K562 (cell line): ENCODE measurements around the gene HFE. TPM values are rescaled to one million over a fixed set of nuclear protein-coding genes. Genes with fewer than 3 reads are reported as not detected.

Source experiments
- BRD9 ChIP-seq: fragments of 450-650 bp; IDR thresholded peaks from 2 replicates; pipeline ENCODE4 v1.6.1; 2018; ENCODE audit warnings: low read depth; ENCODE audit not compliant: partially characterized antibody
- CREM ChIP-seq: IDR thresholded peaks from 2 replicates; pipeline ENCODE4 v1.6.1; 2014; ENCODE audit warnings: antibody characterized with exemption, low read depth
- HDAC6 ChIP-seq: IDR thresholded peaks from 2 replicates; pipeline ENCODE4 v1.6.1; 2012; ENCODE audit warnings: low read depth, mild to moderate bottlenecking, control low read depth, inconsistent platforms, low read length, moderate library complexity
- MEIS2 ChIP-seq: fragments of 450-650 bp; IDR thresholded peaks from 2 replicates; pipeline ENCODE4 v1.6.1; 2014; ENCODE audit warnings: mild to moderate bottlenecking; ENCODE audit not compliant: partially characterized antibody
- MTA1 ChIP-seq: fragments of 450-650 bp; IDR thresholded peaks from 2 replicates; pipeline ENCODE4 v1.6.1; 2017; ENCODE audit warnings: borderline replicate concordance
- POLR2G ChIP-seq: fragments of 200-400 bp; formaldehyde crosslinking; IDR thresholded peaks from 2 replicates; pipeline ENCODE4 v1.6.1; 2017; ENCODE audit warnings: low read depth, mild to moderate bottlenecking, antibody characterized with exemption, low read length, moderate library complexity
- PPARD ChIP-seq: fragments of 250-450 bp; sonication (Bioruptor Pico); IDR thresholded peaks from 2 replicates; pipeline ENCODE4 v1.8.0; 2022; ENCODE audit warnings: inconsistent platforms, mild to moderate bottlenecking, moderate library complexity
- SIN3A ChIP-seq, 2 experiments: fragments of 150-350 bp in 1 of 2; IDR thresholded peaks; 2 replicates each; pipeline ENCODE4 v1.6.1; 2011 to 2016; ENCODE audit warnings: borderline replicate concordance in 2 of 2, low read depth in 2 of 2, low read length in 2 of 2, mild to moderate bottlenecking in 2 of 2, moderate library complexity in 2 of 2; ENCODE audit not compliant: control insufficient read depth in 1 of 2
- TARDBP ChIP-seq: fragments of 450-650 bp; IDR thresholded peaks from 2 replicates; pipeline ENCODE4 v1.6.1; 2016
- ZNF24 ChIP-seq: fragments of 450-650 bp; IDR thresholded peaks from 2 replicates; pipeline ENCODE4 v1.6.1; 2016
- ZNF263 ChIP-seq: sonication (generic); formaldehyde crosslinking; IDR thresholded peaks from 2 replicates; pipeline ENCODE4 v1.8.0; 2022; ENCODE audit warnings: mild to moderate bottlenecking, missing genetic modification reagents, borderline replicate concordance
- ZNF644 ChIP-seq: fragments of 200-800 bp; sonication (Bioruptor generic); IDR thresholded peaks from 2 replicates; pipeline ENCODE4 v1.6.1; 2016; ENCODE audit warnings: low read depth, missing genetic modification characterization, missing compliant biosample characterization
- polyA plus RNA-seq, 8 experiments: library from polyadenylated mRNA; depleted of rRNA in 4 of 8; stranded (reverse) in 5 of 8; unstranded in 3 of 8; fragments of >200 nt; fragmentation: Nextera tagmentation in 2 of 8; fragmentation: Illumina TruSeq in 1 of 8; extraction: Ambion mirVana in 2 of 8; extraction: Trizol in 1 of 8; gene quantifications; 2 replicates each; pipeline versions ENCODE4 v1.2.1 to v1.2.3, GENCODE V29; 2011 to 2014; ENCODE audit warnings: inconsistent platforms in 1 of 8, missing spikeins in 1 of 8
- total RNA-seq, 7 experiments: library from RNA; depleted of rRNA in 6 of 7; stranded (reverse); fragments of >200 nt in 6 of 7; fragmentation: Illumina TruSeq in 2 of 7; extraction: Trizol in 2 of 7; gene quantifications; 2 replicates each; pipeline versions ENCODE4 v1.2.1 to v1.2.3, GENCODE V29; 2011 to 2021; ENCODE audit warnings: low replicate concordance in 1 of 7
- TF ChIP-seq, protein P1 (sequence below): fragments of 250-450 bp; sonication (Bioruptor Pico); IDR thresholded peaks from 2 replicates; pipeline ENCODE4 v1.6.1; 2021; ENCODE audit warnings: mild to moderate bottlenecking
- TF ChIP-seq, protein P2 (sequence below): fragments of 250-450 bp; sonication (Bioruptor Pico); IDR thresholded peaks from 2 replicates; pipeline ENCODE4 v1.4.0; 2020; ENCODE audit warnings: borderline replicate concordance
- TF ChIP-seq, protein P3 (sequence below): fragments of 450-650 bp; formaldehyde crosslinking; IDR thresholded peaks from 2 replicates; pipeline ENCODE4 v1.4.0; 2022; ENCODE audit warnings: missing genetic modification characterization
- TF ChIP-seq, protein P4 (sequence below): fragments of 450-650 bp; IDR thresholded peaks from 2 replicates; pipeline ENCODE4 v1.6.1; 2017; ENCODE audit warnings: antibody characterized with exemption
- TF ChIP-seq, protein P5 (sequence below), 2 experiments: fragments of 250-450 bp in 1 of 2; fragments of 450-650 bp in 1 of 2; sonication (Bioruptor Pico) in 1 of 2; IDR thresholded peaks; 2 replicates each; pipeline versions ENCODE4 v1.6.1 to v1.8.0; 2016 to 2021; ENCODE audit warnings: mild to moderate bottlenecking in 2 of 2, moderate library complexity in 2 of 2, missing compliant biosample characterization in 1 of 2, missing genetic modification characterization in 1 of 2
- TF ChIP-seq, protein P6 (sequence below): fragments of 450-650 bp; formaldehyde crosslinking; IDR thresholded peaks from 2 replicates; pipeline ENCODE4 v1.4.0; 2022; ENCODE audit warnings: mild to moderate bottlenecking, moderate library complexity

HFE gene
- total and polyA plus RNA-seq, 9 of the 15 experiments (the other 6 are each of a cell fraction or from before 2014, with no cell fraction given), result 0.14 to 1.2 (median 0.76) TPM

DNA sequence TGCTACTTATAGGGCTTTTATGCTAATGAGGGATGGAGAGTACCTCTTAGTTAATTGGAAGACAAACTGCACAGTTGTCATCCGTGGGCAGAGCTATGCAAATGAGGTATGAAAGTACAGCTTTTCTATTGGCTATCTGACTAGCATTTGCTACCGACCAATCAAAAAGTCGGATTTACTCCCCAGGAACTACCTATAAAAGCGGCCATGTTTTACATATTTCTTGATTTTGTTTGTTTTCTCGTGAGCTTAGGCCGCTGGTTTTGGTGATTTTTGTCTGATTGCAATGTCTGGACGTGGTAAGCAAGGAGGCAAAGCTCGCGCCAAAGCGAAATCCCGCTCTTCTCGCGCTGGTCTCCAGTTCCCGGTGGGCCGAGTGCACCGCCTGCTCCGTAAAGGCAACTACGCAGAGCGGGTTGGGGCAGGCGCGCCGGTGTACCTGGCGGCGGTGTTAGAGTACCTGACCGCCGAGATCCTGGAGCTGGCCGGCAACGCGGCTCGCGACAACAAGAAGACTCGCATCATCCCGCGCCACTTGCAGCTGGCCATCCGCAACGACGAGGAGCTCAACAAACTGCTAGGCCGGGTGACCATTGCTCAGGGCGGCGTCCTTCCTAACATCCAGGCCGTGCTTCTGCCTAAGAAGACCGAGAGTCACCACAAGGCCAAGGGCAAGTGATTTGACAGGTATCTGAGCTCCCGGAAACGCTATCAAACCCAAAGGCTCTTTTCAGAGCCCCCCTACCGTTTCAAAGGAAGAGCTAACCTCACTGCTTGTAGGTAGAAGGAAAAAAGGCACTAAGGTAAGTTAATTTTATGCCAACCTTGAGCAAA, 36.9 kb downstream of the HFE start (continued):
- TF ChIP-seq ZNF263 (CRISPR knock-in tag) (peak; percentile 39; the same call in 1 of the 2 replicates), CREM (peak; percentile 46; the same call in 1 of the 2 replicates), POLR2G (peak; percentile 93), ZNF644 (no peak), PPARD (no peak), HDAC6 (no peak), SIN3A (IDR thresholded peaks at IDR 0.05; ENCODE audit: borderline replicate concordance in 2 of 2, control insufficient read depth in 1 of 2, low read depth in 2 of 2, low read length in 2 of 2) (peak; percentile 84 to 86), TARDBP (no peak), ZNF24 (no peak), MEIS2 (no peak), MTA1 (peak; percentile 54; the same call in 1 of the 2 replicates), BRD9 (no peak)
- TF ChIP-seq, protein P1, sequence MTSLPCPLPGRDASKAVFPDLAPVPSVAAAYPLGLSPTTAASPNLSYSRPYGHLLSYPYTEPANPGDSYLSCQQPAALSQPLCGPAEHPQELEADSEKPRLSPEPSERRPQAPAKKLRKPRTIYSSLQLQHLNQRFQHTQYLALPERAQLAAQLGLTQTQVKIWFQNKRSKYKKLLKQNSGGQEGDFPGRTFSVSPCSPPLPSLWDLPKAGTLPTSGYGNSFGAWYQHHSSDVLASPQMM, result no peak
- TF ChIP-seq, protein P2, sequence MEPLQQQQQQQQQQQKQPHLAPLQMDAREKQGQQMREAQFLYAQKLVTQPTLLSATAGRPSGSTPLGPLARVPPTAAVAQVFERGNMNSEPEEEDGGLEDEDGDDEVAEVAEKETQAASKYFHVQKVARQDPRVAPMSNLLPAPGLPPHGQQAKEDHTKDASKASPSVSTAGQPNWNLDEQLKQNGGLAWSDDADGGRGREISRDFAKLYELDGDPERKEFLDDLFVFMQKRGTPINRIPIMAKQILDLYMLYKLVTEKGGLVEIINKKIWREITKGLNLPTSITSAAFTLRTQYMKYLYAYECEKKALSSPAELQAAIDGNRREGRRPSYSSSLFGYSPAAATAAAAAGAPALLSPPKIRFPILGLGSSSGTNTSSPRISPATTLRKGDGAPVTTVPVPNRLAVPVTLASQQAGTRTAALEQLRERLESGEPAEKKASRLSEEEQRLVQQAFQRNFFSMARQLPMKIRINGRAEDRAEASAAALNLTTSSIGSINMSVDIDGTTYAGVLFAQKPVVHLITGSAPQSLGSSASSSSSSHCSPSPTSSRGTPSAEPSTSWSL (CRISPR knock-in tag), result 0 out of 2 replicates have a peak, but pooled peaks have one; percentile 34
- TF ChIP-seq, protein P3, sequence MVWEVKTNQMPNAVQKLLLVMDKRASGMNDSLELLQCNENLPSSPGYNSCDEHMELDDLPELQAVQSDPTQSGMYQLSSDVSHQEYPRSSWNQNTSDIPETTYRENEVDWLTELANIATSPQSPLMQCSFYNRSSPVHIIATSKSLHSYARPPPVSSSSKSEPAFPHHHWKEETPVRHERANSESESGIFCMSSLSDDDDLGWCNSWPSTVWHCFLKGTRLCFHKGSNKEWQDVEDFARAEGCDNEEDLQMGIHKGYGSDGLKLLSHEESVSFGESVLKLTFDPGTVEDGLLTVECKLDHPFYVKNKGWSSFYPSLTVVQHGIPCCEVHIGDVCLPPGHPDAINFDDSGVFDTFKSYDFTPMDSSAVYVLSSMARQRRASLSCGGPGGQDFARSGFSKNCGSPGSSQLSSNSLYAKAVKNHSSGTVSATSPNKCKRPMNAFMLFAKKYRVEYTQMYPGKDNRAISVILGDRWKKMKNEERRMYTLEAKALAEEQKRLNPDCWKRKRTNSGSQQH (CRISPR knock-in tag), result peak; percentile 71
- TF ChIP-seq, protein P4, sequence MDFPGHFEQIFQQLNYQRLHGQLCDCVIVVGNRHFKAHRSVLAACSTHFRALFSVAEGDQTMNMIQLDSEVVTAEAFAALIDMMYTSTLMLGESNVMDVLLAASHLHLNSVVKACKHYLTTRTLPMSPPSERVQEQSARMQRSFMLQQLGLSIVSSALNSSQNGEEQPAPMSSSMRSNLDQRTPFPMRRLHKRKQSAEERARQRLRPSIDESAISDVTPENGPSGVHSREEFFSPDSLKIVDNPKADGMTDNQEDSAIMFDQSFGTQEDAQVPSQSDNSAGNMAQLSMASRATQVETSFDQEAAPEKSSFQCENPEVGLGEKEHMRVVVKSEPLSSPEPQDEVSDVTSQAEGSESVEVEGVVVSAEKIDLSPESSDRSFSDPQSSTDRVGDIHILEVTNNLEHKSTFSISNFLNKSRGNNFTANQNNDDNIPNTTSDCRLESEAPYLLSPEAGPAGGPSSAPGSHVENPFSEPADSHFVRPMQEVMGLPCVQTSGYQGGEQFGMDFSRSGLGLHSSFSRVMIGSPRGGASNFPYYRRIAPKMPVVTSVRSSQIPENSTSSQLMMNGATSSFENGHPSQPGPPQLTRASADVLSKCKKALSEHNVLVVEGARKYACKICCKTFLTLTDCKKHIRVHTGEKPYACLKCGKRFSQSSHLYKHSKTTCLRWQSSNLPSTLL, result peak; percentile 81; the same call in 1 of the 2 replicates
- TF ChIP-seq, protein P5, sequence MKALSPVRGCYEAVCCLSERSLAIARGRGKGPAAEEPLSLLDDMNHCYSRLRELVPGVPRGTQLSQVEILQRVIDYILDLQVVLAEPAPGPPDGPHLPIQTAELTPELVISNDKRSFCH (CRISPR knock-in tag; IDR thresholded peaks at IDR 0.05), result no peak
- TF ChIP-seq, protein P5 (tag; IDR thresholded peaks at IDR 0.05), result peak; percentile 68; the same call in 1 of the 2 replicates
- TF ChIP-seq, protein P6, sequence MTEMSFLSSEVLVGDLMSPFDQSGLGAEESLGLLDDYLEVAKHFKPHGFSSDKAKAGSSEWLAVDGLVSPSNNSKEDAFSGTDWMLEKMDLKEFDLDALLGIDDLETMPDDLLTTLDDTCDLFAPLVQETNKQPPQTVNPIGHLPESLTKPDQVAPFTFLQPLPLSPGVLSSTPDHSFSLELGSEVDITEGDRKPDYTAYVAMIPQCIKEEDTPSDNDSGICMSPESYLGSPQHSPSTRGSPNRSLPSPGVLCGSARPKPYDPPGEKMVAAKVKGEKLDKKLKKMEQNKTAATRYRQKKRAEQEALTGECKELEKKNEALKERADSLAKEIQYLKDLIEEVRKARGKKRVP, result no peak
